NT2/D1 (cell line): Measurements from ENCODE around the gene ABHD17C.

ENCODE experiments used
- SUZ12 ChIP-seq: IDR thresholded peaks from 2 replicates; pipeline ENCODE4 v1.6.1; 2011; ENCODE audit not compliant: insufficient read length, insufficient read depth; ENCODE audit errors: extremely low read depth
- YY1 ChIP-seq: IDR thresholded peaks from 2 replicates; pipeline ENCODE4 v1.6.1; 2011; ENCODE audit not compliant: insufficient read length, insufficient read depth
- ZNF274 ChIP-seq: IDR thresholded peaks from 2 replicates; pipeline ENCODE4 v1.6.1; 2011; ENCODE audit warnings: mild to moderate bottlenecking, low read depth, low read length

- TF ChIP-seq ZNF274 = no peak
- TF ChIP-seq YY1 = no peak
- TF ChIP-seq SUZ12 = no peak
Observed at GRCh38 chr15:80769153-80769828, 74.2 kb downstream of the ABHD17C start.
